GM20431 (cell line): Measurements from ENCODE around the gene PKP1.
"Not testable (repeated sequence)": the region's sequence is repeated elsewhere in the genome, so short reads cannot be mapped to it uniquely, and the experiment has no call there.

Experiments
- in situ Hi-C: fragments of 300-500 bp; cut with MseI, MboI; formaldehyde crosslinking; loops from one replicate; pipeline ENCODE4 v1.15.0; 2020; ENCODE audit warnings: low sequenced_read_pairs; ENCODE audit not compliant: unreplicated experiment

PKP1 gene, protein sequence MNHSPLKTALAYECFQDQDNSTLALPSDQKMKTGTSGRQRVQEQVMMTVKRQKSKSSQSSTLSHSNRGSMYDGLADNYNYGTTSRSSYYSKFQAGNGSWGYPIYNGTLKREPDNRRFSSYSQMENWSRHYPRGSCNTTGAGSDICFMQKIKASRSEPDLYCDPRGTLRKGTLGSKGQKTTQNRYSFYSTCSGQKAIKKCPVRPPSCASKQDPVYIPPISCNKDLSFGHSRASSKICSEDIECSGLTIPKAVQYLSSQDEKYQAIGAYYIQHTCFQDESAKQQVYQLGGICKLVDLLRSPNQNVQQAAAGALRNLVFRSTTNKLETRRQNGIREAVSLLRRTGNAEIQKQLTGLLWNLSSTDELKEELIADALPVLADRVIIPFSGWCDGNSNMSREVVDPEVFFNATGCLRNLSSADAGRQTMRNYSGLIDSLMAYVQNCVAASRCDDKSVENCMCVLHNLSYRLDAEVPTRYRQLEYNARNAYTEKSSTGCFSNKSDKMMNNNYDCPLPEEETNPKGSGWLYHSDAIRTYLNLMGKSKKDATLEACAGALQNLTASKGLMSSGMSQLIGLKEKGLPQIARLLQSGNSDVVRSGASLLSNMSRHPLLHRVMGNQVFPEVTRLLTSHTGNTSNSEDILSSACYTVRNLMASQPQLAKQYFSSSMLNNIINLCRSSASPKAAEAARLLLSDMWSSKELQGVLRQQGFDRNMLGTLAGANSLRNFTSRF

DNA sequence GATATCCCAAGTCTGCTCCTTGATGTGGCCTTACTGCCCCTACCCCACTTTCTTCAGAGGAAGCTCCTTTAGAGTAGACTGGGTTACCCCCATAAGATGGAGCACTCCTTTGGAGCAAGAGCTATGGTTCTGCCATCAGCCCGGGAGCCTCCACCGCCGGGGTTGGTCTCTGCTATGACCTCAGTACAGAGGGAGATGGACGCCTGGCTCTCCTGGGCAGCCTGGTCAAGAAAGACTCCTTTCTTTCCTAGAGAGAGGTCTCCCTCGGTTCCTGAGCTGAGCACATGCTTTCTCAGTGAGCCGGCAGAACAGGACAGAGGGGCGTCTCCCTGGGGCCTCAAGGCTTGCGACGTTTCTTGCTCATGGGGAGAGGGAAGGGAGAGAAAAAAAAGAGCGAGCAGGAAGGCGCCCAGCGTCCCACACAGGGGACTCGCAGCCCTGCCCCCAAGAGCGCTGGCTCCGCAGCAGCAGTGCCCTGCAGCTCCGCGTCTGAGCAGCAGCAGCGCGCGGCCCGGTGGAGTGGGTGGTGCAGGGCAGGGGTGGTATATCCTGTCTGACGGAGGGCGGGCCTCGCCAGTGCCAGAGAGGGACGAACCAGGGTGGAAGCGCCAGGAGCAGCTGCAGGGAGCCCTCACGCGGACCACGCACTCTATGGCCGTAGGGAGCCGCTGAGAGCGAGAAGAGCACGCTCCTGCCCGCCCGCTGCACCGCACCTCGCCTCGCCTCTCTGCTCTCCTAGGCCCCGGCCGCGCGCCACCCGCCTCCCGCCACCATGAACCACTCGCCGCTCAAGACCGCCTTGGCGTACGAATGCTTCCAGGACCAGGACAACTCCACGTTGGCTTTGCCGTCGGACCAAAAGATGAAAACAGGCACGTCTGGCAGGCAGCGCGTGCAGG is at the start of gene PKP1:
Gene PKP1 (plus strand): TSS at position 576 of the 899 bp plus-strand sequence. CDS start 197 bp downstream, at position 773.
- in situ Hi-C loops, result no loop called here

DNA sequence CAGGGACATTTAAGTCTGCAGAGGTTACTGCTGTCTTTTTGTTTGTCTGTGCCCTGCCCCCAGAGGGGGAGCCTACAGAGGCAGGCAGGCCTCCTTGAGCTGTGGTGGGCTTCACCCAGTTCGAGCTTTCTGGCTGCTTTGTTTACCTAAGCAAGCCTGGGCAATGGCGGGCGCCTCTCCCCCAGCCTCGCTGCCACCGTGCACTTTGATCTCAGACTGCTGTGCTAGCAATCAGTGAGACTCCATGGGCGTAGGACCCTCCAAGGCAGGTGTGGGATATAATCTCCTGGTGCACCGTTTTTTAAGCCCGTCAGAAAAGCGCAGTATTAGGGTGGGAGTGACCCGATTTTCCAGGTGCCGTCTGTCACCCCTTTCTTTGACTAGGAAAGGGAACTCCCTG is 43.7 kb upstream of the PKP1 start:
- in situ Hi-C loops, result not testable (repeated sequence)

DNA sequence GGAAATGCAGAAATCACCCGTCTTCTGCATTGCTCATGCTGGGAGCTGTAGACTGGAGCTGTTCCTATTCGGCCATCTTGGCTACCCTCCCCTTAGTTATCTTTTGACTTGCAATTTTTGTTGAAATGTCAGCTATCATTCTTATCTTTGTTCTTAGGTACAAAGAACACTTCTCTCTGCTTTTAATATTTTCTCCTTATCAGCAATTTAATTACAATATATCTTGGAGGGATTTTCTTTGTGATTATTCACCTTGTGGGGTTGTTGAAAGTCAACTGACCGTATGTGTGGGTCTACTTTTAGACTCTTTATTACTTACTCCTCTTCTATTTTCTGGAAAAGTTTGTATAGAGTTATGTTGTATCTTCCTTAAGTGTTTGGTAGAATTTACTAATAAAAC is 43.1 kb upstream of the PKP1 start:
- in situ Hi-C loops, result no loop called here

DNA sequence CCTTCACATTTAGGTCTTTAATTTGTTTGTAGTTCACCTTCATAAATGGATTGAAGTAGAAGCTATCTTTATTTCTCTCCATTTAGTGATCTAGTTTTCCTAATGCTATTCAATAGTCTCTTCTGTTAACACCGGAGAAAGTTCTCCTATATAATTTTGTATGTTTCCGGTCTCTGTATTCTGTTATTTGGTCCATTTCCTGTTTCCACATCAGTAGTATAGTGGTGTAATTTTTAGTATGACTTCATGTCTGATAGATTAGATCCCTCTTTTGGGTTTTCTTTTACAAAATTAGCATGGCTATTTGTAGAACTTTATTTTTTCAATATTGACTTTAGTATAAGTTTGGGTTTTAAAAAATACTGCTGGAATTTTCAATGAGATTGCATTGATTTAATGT is 41.6 kb upstream of the PKP1 start:
- in situ Hi-C loops, result no loop called here

DNA sequence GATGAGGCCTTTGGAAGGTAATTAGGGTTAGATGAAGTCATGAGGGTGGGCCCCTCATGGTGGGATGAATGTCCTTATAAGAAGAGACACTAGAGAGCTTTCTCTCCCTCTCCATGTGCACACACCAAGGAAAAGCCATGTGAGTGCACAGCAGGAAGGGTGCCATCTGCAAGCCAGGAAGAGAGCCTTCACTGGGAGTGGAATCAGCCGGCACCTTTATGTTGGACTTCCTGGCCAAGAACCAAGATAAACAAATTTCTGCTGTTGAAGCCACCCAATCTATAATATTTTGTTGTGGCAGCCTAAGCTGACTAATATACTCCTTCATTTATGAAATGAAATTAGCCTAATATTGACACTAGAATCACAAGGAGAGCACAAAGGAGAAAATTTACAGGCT is 38.2 kb upstream of the PKP1 start:
- in situ Hi-C loops, result no loop called here

DNA sequence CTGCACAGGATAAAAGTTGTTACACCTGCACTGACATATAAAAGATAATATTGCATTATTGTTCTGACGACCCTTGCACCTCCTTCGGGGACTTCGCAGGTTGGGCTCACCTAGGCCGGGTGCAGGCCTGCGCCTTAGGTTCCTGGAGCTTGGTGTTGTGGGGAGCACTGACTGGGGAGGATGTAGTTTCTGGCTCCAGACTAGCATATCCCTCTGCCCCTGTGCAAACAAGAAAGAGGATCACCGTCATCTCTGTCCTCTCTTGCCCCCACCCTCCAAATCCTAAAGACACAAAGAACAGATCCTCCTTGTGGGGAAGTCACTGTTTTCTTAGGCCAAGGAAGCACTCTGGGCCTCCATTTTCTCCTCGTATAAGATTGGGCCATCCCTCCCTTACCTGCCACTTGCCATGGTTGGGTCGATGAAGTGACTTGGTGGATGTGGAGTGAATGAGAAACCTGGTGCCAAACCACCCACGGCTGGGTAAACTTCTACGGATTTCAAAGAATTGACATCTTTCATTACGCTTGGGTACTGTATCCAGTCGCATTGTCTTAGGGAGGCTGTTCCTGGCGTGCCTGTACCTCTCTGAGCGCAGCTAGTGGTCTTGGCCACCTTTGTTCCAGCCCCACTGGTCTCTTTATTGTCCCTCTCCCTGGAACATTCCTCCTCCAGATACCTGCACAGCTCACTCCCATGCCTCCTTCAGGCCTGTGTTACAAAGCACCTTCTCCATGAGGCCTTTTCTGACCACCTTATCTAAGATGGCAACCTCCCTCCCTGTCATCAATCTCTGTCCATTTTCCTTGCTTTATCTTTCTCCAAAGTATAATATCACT is 34.4 kb upstream of the PKP1 start:
- in situ Hi-C loops, result no loop called here

DNA sequence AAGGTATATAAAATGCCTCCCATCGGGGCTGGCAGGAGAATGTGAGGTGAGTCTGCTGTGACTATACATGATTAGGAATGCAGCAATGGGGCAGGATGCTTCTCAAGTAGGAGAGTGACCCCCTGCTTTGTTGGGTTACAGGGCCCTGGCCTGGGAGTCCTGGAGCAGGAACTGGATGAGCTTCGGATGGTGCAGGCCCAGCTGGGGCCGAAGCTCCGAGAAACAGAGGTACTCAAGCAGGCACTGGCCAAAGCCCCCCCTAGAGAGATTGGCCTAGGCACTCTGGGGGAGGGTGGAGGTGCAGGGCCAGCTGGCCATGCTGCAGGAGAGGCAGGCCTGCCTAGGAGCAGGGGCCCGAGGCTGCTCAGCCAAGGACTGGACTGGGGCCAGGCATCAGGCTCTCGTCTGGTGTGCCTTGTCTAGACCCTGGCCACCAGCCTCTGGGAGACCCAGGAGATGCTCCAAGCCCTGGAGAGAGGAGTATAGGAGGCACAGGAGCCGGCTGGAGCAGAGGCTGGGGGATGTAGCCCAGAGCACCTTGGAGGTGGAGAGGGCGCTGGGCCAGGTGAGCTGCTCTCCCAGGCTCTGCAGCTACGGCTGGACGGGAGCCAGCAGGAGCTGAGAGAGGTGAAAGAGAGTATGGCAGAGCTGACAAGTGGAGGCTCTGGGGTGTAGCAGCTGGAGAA is 32.8 kb upstream of the PKP1 start:
- in situ Hi-C loops, result no loop called here

DNA sequence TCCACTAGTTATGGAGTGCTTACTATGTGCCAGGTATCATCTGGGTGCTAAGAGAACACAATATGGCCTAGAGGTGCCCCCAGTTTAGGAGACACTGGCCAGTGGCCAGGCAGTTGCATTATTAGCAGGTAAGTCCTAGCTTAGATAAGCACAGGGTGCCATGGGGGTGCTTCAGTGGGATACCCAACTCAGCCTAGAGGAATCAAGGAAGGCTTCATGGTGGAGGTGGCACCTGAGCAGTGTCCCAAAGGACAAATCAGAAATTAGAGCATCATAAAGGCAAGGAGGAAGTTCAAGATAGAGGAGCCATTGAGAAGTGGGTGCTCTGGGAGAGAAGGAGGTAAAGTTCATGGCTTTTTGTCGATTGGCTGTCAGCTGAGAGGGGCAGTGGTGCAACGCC is 31.9 kb upstream of the PKP1 start:
- in situ Hi-C loops, result no loop called here

DNA sequence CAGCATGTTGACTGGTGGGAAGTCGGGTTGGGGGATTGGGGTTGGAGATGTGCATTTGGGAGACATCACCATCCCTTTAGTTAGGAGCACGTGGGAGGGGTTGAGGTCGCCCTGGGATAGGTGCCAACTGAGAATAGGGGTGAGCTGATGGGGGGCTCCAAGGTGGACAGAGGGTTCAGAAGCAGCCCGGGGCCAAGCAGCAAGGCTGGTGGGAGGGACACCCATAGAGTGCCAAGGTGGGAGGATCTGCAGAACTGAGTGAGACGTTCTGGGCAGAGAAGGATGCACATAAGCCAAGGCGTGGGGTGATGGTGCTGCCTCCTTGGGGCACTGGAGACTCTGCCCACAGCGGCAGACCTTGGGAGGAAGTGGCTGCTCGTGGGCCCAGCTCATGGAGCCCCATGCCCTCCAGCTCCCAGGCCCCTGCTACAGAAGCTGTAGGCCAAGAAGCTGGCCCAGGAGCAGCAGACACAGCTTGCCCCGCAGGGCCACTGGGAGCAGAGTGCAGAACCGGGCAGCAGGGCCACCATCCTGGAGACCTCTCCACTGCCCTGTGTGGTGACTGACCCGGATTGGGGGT is 31.4 kb upstream of the PKP1 start:
- in situ Hi-C loops, result no loop called here

DNA sequence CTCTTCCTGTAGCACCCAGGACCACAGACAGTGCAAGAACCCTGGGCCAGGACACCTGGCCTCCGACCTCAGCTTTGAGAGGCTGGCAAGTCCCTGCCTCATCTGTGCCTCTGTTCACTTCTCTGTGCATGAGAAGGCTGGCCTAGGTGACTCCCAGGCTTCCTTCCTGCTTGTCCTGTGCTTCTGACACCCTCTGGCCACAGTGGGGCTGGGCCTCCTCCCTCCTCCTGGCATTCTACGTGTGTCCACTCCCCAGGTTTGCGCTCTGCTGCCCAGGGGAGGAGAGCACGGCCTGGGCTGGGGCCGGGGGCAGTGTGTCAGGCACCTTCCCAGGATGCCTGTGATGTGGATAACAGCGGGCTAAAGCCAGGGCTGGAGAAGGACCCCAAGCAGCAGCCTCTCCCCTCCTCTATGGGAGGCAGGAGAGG is 30.3 kb upstream of the PKP1 start:
- in situ Hi-C loops, result no loop called here

DNA sequence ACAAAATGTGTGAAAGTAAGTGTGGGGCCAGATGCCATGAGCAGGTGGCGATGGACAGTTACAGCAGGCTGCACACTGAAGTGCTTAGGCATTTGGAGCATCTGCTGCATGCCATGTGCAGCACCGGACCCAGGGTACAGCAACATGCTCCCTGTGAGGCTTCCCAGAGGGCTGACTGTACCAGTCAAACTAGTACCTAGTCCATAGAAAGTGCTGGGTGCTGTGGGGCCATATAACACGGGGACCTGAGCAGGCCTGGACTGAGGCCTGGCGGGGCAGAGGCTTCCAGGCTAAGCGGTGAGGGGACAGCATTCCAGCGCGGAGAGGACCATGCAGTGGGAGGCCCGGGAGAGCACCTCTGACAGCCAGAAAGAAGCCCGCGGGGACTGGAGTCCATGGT is 29.9 kb upstream of the PKP1 start:
- in situ Hi-C loops, result no loop called here

DNA sequence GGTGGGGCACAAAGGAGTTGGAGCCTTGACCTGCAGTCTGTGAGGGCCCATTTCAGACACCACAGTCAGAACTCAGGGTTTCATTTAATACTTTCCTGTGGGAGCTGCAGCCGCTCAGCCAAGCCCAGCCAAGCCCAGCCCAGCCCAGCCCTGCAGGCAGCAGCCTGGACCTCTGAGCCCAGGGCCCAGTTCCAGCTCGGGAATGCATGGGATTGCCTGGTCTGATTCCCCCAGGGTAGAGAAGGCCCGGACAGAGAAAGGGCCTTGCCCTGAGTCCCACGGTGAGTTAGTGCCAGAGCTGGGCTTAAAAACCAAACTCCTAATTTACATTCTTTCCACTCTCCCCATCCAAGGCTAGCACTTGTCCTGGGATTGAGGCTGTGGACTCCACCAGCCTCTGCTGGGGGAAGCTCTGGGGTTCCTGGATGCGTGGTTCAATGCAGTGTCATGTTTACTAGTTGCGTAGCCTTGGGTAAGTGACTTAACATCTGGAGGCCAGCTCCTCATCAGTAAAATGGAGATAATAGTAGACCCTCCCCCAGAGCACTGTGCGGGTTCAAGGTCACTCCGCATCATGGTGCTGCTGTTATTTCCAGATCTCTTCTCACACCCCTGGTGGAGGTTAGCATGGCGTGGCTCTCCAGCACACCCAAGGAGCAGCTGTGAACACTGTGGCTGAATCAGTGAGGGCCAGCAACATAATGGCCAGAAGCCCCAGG is 29.2 kb upstream of the PKP1 start:
- in situ Hi-C loops, result no loop called here

DNA sequence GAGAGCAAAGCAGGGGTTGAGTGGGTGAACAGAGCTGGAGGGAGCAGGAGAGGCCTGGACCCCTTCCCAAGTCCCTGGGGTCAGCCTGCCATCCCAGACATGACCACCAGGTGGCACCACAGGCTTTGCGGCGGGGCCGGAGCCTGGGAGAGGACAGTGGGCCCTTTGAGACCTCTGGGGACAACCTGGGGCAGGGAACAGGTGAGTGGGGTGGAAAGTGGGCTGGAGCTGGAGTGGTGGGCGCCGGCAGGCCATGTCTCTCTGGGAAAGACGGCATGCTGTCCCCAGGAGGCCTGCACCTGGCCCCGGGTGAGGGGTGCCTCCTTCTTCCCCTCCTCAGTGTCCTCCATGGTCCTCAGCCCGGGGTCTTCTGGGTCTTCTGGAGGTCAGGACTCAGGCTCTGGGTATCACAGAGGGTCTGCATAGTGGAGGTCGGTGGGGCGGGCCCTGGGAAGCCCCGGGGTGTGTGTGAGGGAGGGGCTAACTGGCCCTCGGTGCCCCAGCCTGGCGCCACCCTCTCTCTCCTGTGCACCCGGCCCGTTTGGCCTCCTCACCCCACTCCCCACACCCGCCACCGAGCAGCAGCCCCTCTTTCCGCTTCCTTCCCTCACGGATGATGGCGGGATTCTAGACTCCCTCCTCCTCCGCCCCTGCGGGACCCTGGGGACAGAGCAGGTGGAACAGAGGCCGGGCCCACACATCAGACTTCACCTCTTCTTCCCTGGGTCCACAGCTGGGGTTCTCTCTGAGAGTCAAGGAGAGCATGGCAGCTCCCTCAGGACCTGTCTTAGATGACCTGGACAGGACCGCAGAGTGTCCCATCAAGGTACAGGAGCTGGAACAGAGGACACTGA is 28.5 kb upstream of the PKP1 start:
- in situ Hi-C loops, result no loop called here

DNA sequence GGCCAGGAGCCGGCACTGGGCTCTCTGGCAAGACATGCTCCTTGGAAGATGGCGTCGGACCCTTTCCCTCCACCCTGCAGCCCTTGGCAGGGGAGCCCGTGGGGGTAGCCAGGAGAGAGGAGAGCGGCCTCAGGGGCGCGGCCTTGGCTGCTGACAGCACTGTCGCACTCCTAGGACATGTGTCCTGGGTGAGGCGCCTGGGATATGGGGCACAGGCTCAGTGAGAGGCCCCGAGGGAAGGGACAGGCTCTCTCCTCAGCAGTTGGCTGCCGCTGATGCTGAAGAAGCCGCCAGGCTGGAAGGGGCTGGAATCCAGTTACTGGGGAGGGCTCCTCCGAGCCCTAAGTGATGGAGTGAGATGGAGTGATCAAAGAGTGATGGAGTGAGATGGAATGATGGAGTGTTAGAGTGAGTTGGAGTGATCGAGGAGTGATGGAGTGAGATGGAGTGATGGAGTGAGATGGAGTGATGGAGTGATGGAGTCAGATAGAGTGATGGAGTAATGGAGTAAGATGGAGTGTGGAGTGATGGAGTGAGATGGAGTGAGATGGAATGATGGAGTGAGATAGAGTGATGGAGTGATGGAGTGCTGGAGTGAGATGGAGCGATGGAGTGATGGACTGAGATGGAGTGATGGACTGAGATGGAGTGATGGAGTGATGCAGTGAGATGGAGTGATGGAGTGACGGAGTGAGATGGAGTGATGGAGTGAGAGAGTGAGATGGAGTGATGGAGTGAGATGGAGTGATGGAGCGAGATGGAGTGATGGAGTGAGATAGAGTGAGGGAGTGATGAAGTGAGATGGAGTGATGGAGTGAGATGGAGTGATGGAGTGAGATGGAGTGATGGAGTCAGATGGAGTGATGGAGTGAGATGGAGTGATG is 27.6 kb upstream of the PKP1 start:
- in situ Hi-C loops, result no loop called here

DNA sequence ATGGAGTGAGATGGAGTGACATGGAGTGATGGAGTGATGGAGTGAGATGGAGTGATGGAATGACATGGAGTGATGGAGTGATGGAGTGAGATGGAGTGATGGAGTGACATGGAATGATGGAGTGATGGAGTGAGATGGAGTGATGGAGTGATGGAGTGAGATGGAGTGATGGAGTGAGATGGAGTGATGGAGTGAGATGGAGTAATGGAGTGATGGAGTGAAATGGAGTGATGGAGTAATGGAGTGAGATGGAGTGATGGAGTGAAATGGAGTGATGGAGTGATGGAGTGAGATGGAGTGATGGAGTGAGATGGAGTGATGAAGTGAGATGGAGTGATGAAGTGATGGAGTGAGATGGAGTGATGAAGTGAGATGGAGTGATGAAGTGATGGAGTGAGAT is 25.2 kb upstream of the PKP1 start:
- in situ Hi-C loops, result not testable (repeated sequence)

DNA sequence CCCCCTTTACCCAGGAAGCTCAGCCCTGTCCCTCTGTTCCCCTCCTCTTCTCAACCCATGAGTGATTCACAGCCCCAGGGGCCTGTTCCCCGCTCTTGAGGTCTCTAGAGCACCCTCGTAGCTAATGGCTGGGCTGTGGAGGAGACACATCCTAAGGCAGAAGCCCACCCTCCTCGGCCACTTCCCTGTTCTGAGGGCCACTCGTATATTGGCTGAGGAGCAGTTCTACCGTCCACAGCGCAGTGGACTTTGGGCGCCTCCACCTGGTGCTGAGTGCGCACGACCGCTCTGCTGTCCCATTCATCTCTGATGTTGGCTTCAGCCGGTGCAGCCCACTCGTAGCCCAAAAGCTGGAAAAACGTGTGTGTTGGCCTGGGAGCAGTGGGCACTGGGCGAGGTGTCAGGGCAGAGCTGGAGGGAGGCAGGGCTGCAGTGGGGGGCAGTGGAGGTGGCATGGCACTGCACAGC is 24.5 kb upstream of the PKP1 start:
- in situ Hi-C loops, result no loop called here
